HCT116 (cell line): Measurements from ENCODE around the gene ADGRL3.

Source experiments
- CTCF ChIP-seq, 3 experiments: fragments of 200-600 bp in 1 of 3; sonication (generic) in 1 of 3; IDR thresholded peaks in 2 of 3; conservative IDR thresholded peaks in 1 of 3; 2 replicates each; pipeline ENCODE4 v1.5.1; 2012 to 2017; ENCODE audit warnings: low read depth in 2 of 3, low read length in 2 of 3, antibody characterized with exemption in 1 of 3, borderline replicate concordance in 1 of 3, control low read depth in 1 of 3, mild to moderate bottlenecking in 1 of 3, mixed read lengths in 1 of 3, mixed run types in 1 of 3, moderate library complexity in 1 of 3; ENCODE audit not compliant: insufficient read depth in 1 of 3
- ELF1 ChIP-seq: IDR thresholded peaks from 2 replicates; pipeline ENCODE4 v1.6.1; 2012; ENCODE audit warnings: low read depth, borderline replicate concordance
- EZH2 ChIP-seq: fragments of 200-600 bp; sonication (generic); IDR thresholded peaks from 2 replicates; pipeline ENCODE4 v1.6.1; 2017; ENCODE audit warnings: antibody characterized with exemption, mixed run types
- MAX ChIP-seq: IDR thresholded peaks from 2 replicates; pipeline ENCODE4 v1.6.1; 2012
- POLR2A ChIP-seq: IDR thresholded peaks from 2 replicates; pipeline ENCODE4 v1.7.0; 2011; ENCODE audit warnings: borderline replicate concordance; ENCODE audit not compliant: insufficient read depth, insufficient read length; ENCODE audit errors: extremely low read depth
- POLR2AphosphoS5 ChIP-seq: IDR thresholded peaks from 2 replicates; pipeline ENCODE4 v1.6.1; 2011; ENCODE audit warnings: mild to moderate bottlenecking, low read depth, low read length, moderate library complexity
- SRF ChIP-seq: IDR thresholded peaks from 2 replicates; pipeline ENCODE4 v1.6.1; 2012; ENCODE audit warnings: low read depth
- YY1 ChIP-seq: IDR thresholded peaks from 2 replicates; pipeline ENCODE4 v1.6.1; 2011; ENCODE audit warnings: low read length, low read depth, moderate library complexity, mild to moderate bottlenecking; ENCODE audit not compliant: insufficient replicate concordance; ENCODE audit errors: extremely low read depth
- ZNF274 ChIP-seq: fragments of 200-500 bp; sonication (Bioruptor generic); IDR thresholded peaks from 2 replicates; pipeline ENCODE4 v1.6.1; 2014; ENCODE audit warnings: mild to moderate bottlenecking, low read depth, low read length, inconsistent platforms
- TF ChIP-seq, protein P1 (sequence below): IDR thresholded peaks from 2 replicates; pipeline ENCODE4 v1.6.1; 2012

- no peak for TF ChIP-seq CTCF (IDR thresholded peaks at IDR 0.05 in 2 of 3, conservative IDR thresholded peaks at IDR 0.05 in 1 of 3; ENCODE audit: borderline replicate concordance in 1 of 3, insufficient read depth in 1 of 3, low read depth in 2 of 3, low read length in 2 of 3)
- TF ChIP-seq POLR2AphosphoS5 = no peak
- no peak for TF ChIP-seq YY1
- TF ChIP-seq SRF = no peak
- TF ChIP-seq, protein P1, sequence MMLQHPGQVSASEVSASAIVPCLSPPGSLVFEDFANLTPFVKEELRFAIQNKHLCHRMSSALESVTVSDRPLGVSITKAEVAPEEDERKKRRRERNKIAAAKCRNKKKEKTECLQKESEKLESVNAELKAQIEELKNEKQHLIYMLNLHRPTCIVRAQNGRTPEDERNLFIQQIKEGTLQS = no peak
- no peak for TF ChIP-seq ELF1
- no peak for TF ChIP-seq POLR2A
- TF ChIP-seq EZH2 = no peak
- no peak for TF ChIP-seq ZNF274
- TF ChIP-seq MAX = no peak
Observed at GRCh38 chr4:61201561-61201960, 1.4 kb downstream of the ADGRL3 start.
